GM18520 (cell line): ENCODE data around the gene ZNF649.

ENCODE experiments used
- ATAC-seq: cut with Tn5 transposase; IDR thresholded peaks from one replicate; pipeline ENCODE4 v1.9.1; 2021; ENCODE audit not compliant: unreplicated experiment

ZNF649 gene

GRCh38 chr19:51887522-51888498 lies 17.0 kb downstream of the ZNF649 start, which contains the start of gene ZNF577:
TSS of gene ZNF577 (minus strand) at chr19:51887951. CDS start at chr19:51880382, 7,569 bp downstream.
- no peak for ATAC-seq

GRCh38 chr19:51884713-51885112 lies 20.1 kb downstream of the ZNF649 start:
- no peak for ATAC-seq

GRCh38 chr19:51882518-51882917 lies 22.3 kb downstream of the ZNF649 start:
- ATAC-seq, result no peak

- no peak for ATAC-seq
Observed at GRCh38 chr19:51873097-51873496, 31.7 kb downstream of the ZNF649 start.

- no peak for ATAC-seq
Observed at GRCh38 chr19:51861870-51862622, 42.8 kb downstream of the ZNF649 start.
